ENCODE measurements around the gene NADSYN1.

DNA sequence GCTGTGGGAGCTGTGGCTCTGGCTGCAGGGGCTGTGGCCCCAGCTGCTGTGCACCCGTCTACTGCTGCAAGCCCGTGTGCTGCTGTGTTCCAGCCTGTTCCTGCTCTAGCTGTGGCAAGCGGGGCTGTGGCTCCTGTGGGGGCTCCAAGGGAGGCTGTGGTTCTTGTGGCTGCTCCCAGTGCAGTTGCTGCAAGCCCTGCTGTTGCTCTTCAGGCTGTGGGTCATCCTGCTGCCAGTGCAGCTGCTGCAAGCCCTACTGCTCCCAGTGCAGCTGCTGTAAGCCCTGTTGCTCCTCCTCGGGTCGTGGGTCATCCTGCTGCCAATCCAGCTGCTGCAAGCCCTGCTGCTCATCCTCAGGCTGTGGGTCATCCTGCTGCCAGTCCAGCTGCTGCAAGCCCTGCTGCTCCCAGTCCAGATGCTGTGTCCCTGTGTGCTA lies 95.7 kb downstream of the NADSYN1 start:
- TF ChIP-seq, protein P1, sequence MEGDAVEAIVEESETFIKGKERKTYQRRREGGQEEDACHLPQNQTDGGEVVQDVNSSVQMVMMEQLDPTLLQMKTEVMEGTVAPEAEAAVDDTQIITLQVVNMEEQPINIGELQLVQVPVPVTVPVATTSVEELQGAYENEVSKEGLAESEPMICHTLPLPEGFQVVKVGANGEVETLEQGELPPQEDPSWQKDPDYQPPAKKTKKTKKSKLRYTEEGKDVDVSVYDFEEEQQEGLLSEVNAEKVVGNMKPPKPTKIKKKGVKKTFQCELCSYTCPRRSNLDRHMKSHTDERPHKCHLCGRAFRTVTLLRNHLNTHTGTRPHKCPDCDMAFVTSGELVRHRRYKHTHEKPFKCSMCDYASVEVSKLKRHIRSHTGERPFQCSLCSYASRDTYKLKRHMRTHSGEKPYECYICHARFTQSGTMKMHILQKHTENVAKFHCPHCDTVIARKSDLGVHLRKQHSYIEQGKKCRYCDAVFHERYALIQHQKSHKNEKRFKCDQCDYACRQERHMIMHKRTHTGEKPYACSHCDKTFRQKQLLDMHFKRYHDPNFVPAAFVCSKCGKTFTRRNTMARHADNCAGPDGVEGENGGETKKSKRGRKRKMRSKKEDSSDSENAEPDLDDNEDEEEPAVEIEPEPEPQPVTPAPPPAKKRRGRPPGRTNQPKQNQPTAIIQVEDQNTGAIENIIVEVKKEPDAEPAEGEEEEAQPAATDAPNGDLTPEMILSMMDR (IDR thresholded peaks at IDR 0.05; ENCODE audit: low read length): no peak
- TF ChIP-seq EZH2phosphoT487 (IDR thresholded peaks at IDR 0.05; ENCODE audit: low read length): no peak
- TF ChIP-seq EZH2 (optimal IDR thresholded peaks at IDR 0.05; ENCODE audit: low read depth, low read length): no peak
